CD4-positive, alpha-beta T cell treated with Interferon gamma for 1 hour (primary cell): ENCODE results near the gene LIMA1.

Experiments used
- DNase-seq: peaks from one replicate; pipeline ENCODE4 v3.0.0-alpha.2; 2020

LIMA1 gene

DNA sequence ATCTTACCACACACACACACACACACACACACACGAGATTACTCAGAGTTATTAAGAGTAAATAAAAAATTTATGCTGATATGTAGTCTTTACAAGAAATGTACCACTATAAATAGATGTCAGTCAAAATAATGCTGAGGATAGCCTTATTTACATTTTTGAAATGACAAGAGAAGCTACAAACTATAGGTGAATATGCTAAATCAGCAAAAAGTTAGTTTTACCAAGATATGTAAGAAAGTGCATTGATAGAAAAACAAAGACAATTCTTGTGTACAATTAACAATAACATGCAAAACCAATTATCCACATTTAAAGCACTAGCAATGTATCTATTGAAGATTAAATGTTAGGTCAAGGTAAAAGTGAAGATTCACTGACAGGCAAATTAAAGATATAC, 69.3 kb downstream of the LIMA1 start:
- no peak for DNase-seq

DNA sequence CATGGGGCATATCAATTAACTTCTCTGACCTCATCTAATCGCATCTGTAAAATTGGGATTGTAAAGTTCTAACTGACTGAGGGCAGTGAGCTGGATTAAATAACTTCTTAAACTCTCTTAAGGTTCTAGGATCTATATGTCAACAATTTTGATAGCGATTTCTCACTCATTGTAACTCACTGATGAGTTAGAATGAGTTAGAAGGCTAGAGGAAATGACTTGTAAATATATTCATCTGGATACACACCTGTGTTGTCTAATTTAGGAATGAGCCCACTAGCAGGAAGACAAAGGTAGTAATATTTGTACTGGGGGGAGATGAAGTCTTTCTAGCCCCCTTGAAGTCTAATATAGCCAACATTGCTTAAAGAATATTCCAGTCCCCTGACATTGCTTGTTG, 69.9 kb downstream of the LIMA1 start:
- DNase-seq: no peak

GRCh38 chr12:50212071-50212467, 71.3 kb downstream of the LIMA1 start:
- no peak for DNase-seq

GRCh38 chr12:50211392-50212070, 71.8 kb downstream of the LIMA1 start:
- no peak for DNase-seq

- no peak for DNase-seq
Measured at GRCh38 chr12:50207424-50207823, 75.9 kb downstream of the LIMA1 start.

- no peak for DNase-seq
Measured at GRCh38 chr12:50205648-50206047, 77.7 kb downstream of the LIMA1 start.

GRCh38 chr12:50203691-50204090, 79.6 kb downstream of the LIMA1 start:
- no peak for DNase-seq

- DNase-seq: no peak
Measured at GRCh38 chr12:50201987-50202521, 81.3 kb downstream of the LIMA1 start.

DNA sequence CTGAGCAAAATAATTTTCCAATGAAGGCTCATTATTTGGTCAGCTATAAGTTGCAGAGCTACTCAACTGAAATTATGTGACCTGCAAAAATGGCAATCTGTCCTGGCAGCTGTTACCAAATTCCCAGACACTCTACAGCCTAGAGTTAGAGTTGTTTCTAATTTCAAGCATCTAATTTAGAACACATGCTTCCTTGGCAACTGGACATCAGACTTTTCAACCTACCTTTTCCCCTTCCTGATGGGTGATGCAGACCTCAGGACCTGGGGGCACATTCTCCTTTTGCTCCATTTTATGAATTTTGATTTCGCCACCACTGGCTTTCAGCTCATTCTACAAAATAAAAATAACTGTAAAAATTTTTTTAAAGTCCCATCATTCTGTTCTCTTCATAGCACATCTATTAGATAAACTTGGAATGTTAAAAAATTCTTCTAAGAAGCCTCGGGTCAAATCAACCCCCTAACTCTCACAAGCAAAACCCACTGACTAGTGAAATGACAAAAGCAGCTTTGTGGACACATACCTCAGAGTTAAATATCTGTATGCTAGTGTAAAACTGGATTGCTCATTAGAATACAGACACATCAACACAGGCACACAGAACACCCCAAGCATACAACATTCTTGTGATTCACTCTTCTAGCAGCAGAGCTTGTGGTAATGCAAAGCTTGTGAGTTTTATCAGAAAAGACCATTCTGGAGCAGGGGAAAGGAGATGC, 82.6 kb downstream of the LIMA1 start:
- no peak for DNase-seq

DNA sequence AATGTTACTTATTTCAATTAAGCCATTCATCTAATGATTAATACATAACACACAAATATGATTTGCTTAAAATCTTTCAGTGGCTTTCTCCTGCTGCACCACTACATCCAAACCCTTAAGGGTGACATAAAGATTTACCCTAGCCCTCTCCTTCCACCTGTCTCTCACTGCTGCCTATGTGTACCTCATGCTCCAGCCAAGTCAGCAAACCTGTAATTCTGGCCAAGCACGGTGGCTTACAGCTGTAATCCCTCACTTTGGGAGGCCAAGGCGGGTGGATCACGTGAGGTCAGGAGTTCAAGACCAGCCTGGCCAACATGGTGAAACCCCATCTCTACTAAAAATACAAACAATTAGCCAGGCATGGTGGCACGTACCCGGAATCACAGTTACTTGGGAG, 84.5 kb downstream of the LIMA1 start:
- DNase-seq: no peak

DNA sequence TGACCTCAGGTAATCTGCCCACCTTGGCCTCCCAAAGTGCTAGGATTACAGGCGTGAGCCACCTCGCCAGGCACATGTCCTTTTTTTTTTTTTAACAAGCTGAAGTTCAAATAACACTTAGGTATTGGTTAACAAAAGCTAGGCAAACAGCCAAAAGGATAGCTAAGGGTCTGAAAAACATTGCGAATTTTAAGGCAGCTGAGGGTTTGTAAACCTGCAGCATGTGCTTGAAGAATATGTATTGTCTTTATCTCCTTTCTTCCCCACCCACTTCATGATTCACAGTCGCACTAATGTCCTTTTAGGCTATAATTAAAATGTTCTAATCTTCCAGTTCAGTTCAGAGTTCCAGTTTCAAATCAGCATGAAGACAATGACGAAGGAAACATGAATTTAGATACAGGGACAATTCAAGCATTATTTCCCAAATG, 86.0 kb downstream of the LIMA1 start:
- no peak for DNase-seq

DNA sequence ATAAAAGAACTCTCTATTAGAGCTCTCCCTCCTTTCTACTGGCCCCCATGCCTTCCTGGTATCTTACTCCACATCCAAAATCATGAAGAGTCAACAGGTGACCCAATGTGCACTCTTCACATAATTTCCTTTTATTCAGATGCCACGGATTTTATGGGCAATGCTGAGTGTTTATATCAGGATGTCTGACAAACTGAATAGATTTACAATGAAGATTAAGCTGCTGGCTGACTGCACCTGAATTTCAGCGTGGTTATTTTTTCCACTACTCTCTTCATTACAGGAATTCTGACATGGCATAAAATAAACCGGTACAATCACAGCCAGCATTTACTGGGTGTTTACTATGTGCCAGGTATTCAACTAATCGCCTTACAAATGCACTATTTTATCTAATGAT, 86.8 kb downstream of the LIMA1 start:
- no peak for DNase-seq

- no peak for DNase-seq
Measured at GRCh38 chr12:50195832-50196231, 87.5 kb downstream of the LIMA1 start.

GRCh38 chr12:50192908-50193307, 90.4 kb downstream of the LIMA1 start:
- DNase-seq: no peak

DNA sequence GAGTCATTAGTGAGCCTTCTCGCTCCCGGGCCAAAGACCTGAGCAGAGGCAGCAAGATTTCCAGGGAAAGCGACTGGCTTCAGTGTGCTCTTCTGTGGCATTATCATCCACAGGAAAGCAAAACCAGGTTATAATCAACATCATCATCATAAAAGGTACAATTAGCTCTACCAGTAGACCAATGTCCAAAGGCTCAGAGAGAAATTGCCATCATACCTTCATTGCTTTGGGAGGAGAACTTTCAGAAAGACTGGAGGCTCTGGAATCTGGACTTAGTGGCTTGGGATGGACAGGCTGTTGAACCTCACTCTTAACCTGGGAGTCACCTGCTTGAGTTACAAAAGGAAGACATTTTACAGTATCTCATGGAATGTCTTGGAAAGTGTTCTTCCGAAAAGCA, 91.1 kb downstream of the LIMA1 start:
- no peak for DNase-seq

DNA sequence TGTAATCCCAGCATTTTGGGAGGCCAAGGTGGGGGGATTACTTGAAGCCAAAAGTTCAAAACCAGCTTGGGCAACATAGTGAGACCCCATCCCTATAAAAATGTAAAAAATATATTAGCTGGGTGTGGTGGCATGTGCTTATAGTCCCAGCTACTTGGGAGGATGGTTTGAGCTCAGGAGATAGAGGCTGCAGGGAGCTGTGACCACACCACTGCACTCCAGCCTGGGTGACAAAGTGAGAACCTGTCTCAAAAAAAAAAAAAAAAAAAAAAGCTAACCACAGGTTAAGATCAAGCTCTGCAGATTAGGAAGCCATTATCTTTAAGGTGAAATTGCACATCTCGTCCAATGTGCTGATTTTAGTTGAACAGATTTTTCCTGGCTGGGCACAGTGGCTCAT, 92.5 kb downstream of the LIMA1 start:
- no peak for DNase-seq

DNA sequence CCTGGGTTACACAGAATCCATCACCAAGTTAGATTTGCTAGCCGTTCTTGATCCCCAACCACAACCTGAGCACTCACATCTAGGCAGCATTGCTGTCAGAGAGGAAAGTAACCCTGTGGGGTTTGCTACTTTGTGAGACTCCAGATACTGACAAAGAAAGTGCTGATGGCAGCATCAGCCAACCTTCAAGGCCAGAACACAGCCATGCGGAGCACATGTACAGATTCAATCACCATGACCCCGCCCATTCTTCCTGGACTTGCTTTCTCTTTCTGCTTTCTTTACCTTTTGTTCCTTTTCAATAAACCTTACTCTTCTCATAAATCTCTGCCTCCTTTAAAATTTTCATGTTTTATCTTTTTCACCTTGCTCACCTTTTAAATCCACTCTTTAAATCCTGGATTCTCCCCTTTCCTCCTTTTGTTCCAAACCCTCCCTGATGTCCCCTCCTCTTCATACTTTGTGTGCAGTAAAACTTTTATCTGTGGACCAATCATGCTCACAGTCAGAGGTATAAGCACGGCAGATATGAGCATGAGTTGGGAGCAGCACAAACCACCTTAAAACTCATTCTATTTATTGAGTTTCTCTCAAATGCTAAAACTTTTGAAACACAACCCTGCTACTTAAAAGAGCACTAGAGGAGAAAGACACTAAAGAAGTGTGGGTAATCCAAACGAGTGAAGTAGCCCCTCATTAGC, 94.3 kb downstream of the LIMA1 start:
- DNase-seq: no peak

GRCh38 chr12:50188241-50188781, 95.0 kb downstream of the LIMA1 start:
- DNase-seq: no peak

- no peak for DNase-seq
Measured at GRCh38 chr12:50187084-50187900, 96.0 kb downstream of the LIMA1 start.

DNA sequence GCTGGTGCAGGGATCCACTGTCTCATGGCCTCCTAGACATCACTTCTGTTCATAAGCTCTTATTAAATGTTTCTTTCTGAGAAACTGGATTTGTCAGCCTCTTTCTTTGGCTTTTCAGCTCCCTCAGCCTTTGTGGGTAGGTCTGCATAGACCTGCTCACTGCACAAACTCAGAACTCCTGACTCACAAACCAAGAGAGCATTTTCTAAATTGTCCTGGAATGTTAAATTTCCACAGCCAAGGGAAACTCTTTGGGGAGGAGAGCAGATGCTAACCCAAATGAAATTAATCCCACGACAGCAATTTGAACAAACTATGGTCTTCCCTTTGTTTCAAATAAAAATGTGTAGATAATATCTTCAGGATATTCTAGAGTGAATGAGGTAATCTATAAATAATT, 96.6 kb downstream of the LIMA1 start:
- DNase-seq: no peak

- no peak for DNase-seq
Measured at GRCh38 chr12:50185970-50186663, 97.2 kb downstream of the LIMA1 start.

GRCh38 chr12:50185301-50185895, 97.9 kb downstream of the LIMA1 start:
- DNase-seq: no peak
